Bone marrow (tissue), 2 donors: Measurements from ENCODE around the gene TFPI.
A peak's percentile ranks its signal among the peaks of the same experiment; 100 is the strongest.

Experiments
- DNase-seq, 2 donors: peaks; one replicate each; lab custom pipeline; 2025; lab: John Stamatoyannopoulos, UW

The TFPI gene

GRCh38 chr2:187503700-187504099 lies 50.5 kb downstream of the TFPI start:
- DNase-seq: no peak

DNA sequence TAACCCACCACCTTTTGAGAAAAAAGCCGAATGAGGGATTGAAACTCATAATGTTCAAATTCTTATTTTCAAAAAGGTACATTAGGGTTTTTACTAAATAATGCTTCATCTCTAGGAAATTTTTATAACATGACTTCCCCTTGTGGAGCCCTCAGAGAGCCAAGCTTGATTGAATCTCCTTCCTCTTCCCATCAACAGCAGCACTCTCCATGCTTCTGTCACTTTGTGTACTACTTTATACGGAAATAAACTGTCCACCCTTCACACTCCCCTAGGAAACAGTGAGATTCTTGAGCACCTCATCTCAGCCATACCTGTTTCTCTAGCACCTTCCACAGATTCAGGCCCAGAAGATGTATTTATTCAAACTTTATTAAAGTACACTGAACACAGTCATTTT lies 51.8 kb downstream of the TFPI start:
- no peak for DNase-seq

DNA sequence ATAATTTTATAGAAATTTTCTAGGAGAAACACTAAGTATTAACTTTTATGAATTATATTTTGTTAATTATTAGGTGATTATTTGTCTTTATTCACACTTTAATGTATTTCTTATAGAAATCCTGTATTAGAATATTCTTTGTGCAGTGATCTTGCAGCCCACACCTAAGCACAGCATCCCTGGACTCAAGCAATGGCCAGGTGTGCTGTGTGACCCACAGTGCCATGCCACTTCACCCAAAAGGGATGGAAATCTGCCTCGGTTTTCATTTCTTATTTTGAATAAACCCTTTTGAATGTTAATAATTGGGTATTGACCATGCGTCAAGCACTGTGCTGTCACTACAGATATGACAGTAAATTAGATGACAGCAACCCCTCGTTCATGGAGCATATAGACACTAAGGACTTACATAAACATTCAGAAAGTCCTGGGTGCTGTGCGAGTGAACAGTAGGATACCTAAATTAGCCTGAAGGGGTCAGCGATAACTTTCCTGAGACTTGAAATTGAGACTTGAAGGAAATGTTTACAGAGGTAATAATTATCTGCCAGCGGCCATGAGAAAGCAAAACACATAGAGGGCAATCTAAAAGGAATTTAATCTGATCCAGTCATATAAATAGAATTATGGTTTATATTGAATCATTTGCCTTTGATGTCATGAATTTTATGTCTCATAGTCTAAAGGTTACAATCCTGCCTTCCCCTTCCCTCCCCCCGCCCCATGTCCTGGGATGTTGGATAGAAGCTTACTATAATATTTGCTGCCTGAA lies 53.5 kb downstream of the TFPI start:
- DNase-seq: no peak

GRCh38 chr2:187499941-187500532 lies 54.2 kb downstream of the TFPI start:
- peak in 1 of 2 donors; percentile 41 for DNase-seq

- DNase-seq: no peak
Measured at GRCh38 chr2:187497858-187498463, 56.3 kb downstream of the TFPI start.

- DNase-seq: no peak
Measured at GRCh38 chr2:187497140-187497539, 57.1 kb downstream of the TFPI start.

GRCh38 chr2:187495324-187495723 lies 58.9 kb downstream of the TFPI start:
- DNase-seq: no peak

- peak in 1 of 2 donors; percentile 19 for DNase-seq
Measured at GRCh38 chr2:187493877-187494568, 60.2 kb downstream of the TFPI start.

GRCh38 chr2:187493180-187493579 lies 61.1 kb downstream of the TFPI start:
- no peak for DNase-seq

- no peak for DNase-seq
Measured at GRCh38 chr2:187486241-187486640, 68.0 kb downstream of the TFPI start.

- no peak for DNase-seq
Measured at GRCh38 chr2:187485523-187485922, 68.7 kb downstream of the TFPI start.

DNA sequence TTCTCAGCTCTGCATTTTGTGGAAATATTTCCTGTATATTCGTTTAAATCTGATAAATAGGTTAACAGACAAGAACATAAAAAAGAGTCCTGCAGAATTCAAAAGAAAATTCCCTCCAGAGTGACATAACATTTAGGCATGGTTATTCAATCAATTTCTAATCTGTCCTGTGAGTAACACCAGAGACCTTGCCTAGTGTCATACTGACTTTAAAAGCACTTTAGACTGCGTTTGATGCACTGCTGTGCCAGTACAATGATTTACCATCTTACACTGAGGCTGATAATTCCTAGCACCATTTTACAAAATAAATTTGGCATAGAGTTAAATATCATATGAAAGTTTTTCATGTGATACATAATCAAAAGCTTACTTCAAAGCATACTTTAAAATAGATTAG lies 70.7 kb downstream of the TFPI start:
- DNase-seq: no peak

- no peak for DNase-seq
Measured at GRCh38 chr2:187482796-187483195, 71.4 kb downstream of the TFPI start.

GRCh38 chr2:187481543-187481942 lies 72.7 kb downstream of the TFPI start:
- DNase-seq: no peak

GRCh38 chr2:187478719-187479118 lies 75.5 kb downstream of the TFPI start:
- DNase-seq: no peak

DNA sequence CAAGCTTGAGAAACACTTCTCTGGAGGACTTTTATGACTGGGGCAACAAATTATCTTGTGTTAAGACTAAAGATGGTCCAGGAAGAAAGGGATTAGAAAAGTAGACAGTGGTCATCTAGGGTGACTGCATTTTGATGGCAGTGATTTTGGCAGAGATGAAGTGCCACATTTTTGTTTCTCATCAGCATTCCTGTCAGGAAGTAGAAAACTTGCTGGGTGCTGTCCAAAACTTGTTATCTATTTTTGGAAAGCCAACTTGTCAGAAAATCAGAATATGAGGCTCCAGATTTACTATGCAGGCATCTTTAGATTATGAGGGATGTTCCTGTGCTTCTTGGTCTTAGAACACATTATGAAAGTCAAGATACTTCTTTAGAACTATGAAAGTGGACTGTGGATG lies 77.2 kb downstream of the TFPI start:
- DNase-seq: no peak

DNA sequence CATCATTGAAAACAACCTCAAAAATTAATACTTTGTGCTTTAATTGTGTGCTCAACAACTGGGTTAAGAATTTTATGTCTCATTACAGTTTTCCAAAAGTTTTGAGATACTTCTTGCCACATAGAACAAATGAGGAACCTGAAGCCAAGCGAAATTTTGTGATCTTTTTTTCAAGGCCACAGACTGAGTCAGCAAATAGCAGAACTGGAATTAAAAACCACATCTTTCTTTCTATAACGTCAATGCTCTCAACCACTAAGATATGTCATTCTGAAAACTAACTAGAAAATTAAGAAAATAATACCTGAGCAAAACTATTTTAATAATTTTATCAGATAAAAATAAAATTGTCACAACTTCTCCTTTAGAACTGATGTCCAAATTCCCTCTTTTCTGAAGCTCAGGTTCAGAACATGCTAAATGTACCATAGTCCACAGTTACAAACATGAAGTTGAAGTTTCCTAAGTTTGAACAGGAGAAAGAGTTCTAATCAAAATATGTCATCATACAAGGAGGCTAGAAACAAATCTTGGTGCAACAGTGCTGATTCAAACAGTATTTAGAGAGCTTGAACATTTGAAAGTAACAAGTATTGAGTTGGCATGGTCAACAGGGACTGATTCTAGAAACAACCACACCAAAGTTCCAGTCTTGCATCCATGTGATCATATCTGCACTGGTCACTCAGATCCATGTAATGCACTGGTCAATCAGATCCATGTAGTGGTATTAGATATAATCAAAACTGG lies 78.6 kb downstream of the TFPI start:
- DNase-seq: peak in 1 of 2 donors; percentile 67

GRCh38 chr2:187470698-187471097 lies 83.5 kb downstream of the TFPI start:
- DNase-seq: no peak

DNA sequence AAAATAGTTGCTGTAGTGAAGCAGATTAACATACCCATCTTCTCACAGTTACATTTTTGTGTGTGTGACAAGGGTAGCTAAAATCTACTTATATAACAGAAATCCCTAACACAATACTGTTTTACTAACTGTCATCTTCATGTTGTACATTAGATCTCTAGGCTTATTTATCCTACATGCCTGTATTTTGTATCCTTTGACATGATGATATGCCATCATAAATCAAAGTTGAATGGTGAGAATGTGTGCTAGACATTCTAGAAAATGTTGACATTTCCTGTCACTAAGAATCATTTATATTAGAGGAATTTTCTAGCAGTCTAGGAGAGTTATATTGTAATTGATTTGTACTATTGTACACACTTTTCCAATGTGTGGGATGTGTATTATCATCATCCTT lies 84.7 kb downstream of the TFPI start:
- no peak for DNase-seq

DNA sequence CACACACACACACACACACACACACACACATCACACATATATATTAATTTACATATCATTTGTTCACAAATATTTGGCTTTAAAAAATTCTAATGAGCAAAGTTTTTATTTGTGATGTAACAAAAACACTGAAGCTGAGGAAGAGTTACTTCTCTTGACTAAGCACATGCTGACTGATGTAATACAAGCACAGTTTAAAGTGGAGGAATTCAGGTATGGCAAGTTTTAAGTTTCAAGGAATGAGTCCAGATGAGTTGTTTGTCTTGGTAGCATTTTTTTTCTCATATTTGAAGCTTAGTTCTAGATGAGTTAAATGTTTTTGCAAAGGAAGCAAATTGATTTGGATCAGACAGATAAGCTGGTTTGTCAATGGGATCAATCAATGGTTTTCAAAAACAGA lies 86.0 kb downstream of the TFPI start:
- DNase-seq: no peak

DNA sequence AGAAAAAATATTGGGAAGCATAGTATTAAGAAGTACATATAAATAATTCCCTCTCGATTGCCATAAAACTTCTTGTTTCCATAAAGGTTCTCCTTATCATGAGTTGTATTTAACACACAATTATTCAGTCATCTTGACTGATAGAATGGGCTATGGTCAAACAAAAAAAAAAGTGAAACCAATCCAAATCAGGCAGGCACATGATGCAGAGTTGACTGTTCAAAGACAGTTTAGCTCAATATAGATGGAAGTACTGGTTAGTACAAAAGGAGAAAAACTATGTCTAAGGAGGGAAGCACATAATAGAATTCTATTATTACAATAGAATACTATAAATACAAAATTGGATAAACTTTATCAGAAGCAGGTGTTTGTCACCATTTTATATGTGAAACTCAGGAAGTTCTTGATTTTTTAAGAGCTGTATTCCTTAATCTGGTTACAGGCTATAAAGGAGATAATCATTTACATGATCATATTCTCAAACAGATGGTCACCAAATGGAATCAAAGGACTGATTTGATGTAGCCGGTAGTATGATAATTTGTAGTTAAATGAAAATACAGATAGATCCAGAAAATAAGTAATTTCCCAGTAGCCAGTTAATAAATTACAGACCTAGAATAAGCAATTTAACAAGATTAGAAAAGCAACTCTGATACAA lies 88.0 kb downstream of the TFPI start:
- no peak for DNase-seq

DNA sequence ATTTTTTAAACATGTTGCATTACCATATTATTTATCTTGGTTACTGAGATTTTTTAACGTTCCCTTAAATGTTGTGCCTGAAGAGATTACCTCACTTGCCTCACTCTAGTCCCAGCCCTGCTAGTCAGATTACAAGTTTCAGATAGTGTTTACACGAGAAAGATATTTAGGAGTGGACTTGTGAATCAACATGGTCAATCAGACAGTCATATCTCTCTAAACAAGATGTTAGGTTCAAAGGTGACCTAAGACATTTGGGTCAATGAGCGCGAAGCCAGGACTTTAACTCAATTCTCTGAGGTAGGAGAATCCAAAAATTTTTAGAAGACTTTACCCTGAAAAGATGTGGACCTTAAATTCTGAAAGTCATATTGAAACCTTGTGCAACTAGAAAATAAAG lies 91.4 kb downstream of the TFPI start:
- no peak for DNase-seq
